CD14-positive monocyte (primary cell): Measurements from ENCODE around the gene DCAF17. TPM values are rescaled to one million over a fixed set of nuclear protein-coding genes. Genes with fewer than 3 reads are reported as not detected.

Experiments
- DNase-seq, 3 donors: peaks; one replicate each; pipeline ENCODE4 v3.0.0-alpha.2; 2011 to 2022
- H2AFZ ChIP-seq: 2 replicates; pipeline ENCODE4 v1.6.0; 2012; ENCODE audit warnings: mild to moderate bottlenecking, low read depth, low read length, inconsistent platforms; ENCODE audit not compliant: insufficient read depth, poor library complexity, severe bottlenecking
- H3K27ac ChIP-seq, 2 donors: 1 replicate in 1 of 2; 2 replicates in 1 of 2; pipeline ENCODE4 v1.5.1; 2012 to 2013; ENCODE audit warnings: low read length in 2 of 2, control low read depth in 1 of 2, inconsistent platforms in 1 of 2, low read depth in 1 of 2, mild to moderate bottlenecking in 1 of 2
- H3K27me3 ChIP-seq, 2 donors: one replicate each; pipeline versions ENCODE4 v1.6.0 to v1.6.1; 2011 to 2013; ENCODE audit warnings: low read length in 2 of 2; ENCODE audit not compliant: control insufficient read depth in 2 of 2, insufficient read depth in 2 of 2
- H3K36me3 ChIP-seq, 2 donors: replicated peaks in 1 of 2; 1 replicate in 1 of 2; 2 replicates in 1 of 2; pipeline versions ENCODE4 v1.5.1 to v1.6.1; 2012 to 2013; ENCODE audit warnings: low read length in 2 of 2, control low read depth in 1 of 2, inconsistent platforms in 1 of 2, mild to moderate bottlenecking in 1 of 2; ENCODE audit not compliant: insufficient read depth in 2 of 2, control insufficient read depth in 1 of 2
- H3K4me1 ChIP-seq, 2 donors: 1 replicate in 1 of 2; 2 replicates in 1 of 2; pipeline versions ENCODE4 v1.5.1 to v1.6.1; 2012 to 2013; ENCODE audit warnings: low read length in 2 of 2, control low read depth in 1 of 2, inconsistent platforms in 1 of 2, mild to moderate bottlenecking in 1 of 2, moderate library complexity in 1 of 2; ENCODE audit not compliant: insufficient read depth in 2 of 2, control insufficient read depth in 1 of 2
- H3K4me2 ChIP-seq: replicated peaks from 2 replicates; pipeline ENCODE3; 2012; ENCODE audit warnings: low read length, moderate library complexity, mild to moderate bottlenecking; ENCODE audit not compliant: poor library complexity, severe bottlenecking; ENCODE audit errors: extremely low read depth
- H3K4me3 ChIP-seq, 3 experiments: fragments of 200-600 bp in 1 of 3; sonication (generic) in 1 of 3; replicated peaks in 1 of 3; 1 replicate in 2 of 3; 2 replicates in 1 of 3; pipeline ENCODE4 v1.5.1; 2011 to 2013; ENCODE audit warnings: low read length in 3 of 3, mild to moderate bottlenecking in 3 of 3, control low read depth in 2 of 3, low read depth in 2 of 3, inconsistent platforms in 1 of 3, moderate library complexity in 1 of 3
- H3K79me2 ChIP-seq: 2 replicates; pipeline ENCODE4 v1.6.0; 2012; ENCODE audit warnings: mild to moderate bottlenecking, control low read depth, inconsistent platforms, low read length, moderate library complexity; ENCODE audit not compliant: insufficient read depth
- H3K9ac ChIP-seq: 2 replicates; pipeline ENCODE4 v1.6.0; 2017; ENCODE audit warnings: low read length, mild to moderate bottlenecking; ENCODE audit not compliant: insufficient read depth, poor library complexity, severe bottlenecking
- H3K9me3 ChIP-seq, 2 donors: replicated peaks in 1 of 2; 1 replicate in 1 of 2; 2 replicates in 1 of 2; pipeline versions ENCODE4 v1.5.1 to v1.6.1; 2012 to 2013; ENCODE audit warnings: low read length in 2 of 2, control low read depth in 1 of 2; ENCODE audit not compliant: control insufficient read depth in 1 of 2, insufficient read depth in 1 of 2
- H4K20me1 ChIP-seq: 2 replicates; pipeline ENCODE4 v1.6.0; 2012; ENCODE audit warnings: mild to moderate bottlenecking, low read length, control low read depth, moderate library complexity; ENCODE audit not compliant: insufficient read depth
- H3K27ac Mint-ChIP-seq, 7 donors: one replicate each; pipeline ENCODE4 v1.8.0; 2020; ENCODE audit warnings: mild to moderate bottlenecking in 7 of 7, mixed read lengths in 7 of 7, moderate library complexity in 6 of 7, inconsistent platforms in 2 of 7
- H3K27me3 Mint-ChIP-seq, 3 donors: one replicate each; pipeline ENCODE4 v1.8.0; 2021 to 2022; ENCODE audit warnings: low read depth in 3 of 3, mild to moderate bottlenecking in 3 of 3, mixed read lengths in 3 of 3, moderate library complexity in 3 of 3, inconsistent platforms in 1 of 3
- H3K36me3 Mint-ChIP-seq, 2 donors: one replicate each; pipeline ENCODE4 v1.8.0; 2020; ENCODE audit warnings: mixed read lengths in 2 of 2, inconsistent platforms in 1 of 2, mild to moderate bottlenecking in 1 of 2
- H3K4me1 Mint-ChIP-seq: one replicate; pipeline ENCODE4 v1.8.0; 2020; ENCODE audit warnings: mild to moderate bottlenecking, mixed read lengths
- H3K4me3 Mint-ChIP-seq, 2 donors: one replicate each; pipeline ENCODE4 v1.8.0; 2020; ENCODE audit warnings: mild to moderate bottlenecking in 2 of 2, mixed read lengths in 2 of 2, moderate library complexity in 1 of 2
- H3K9me3 Mint-ChIP-seq, 7 donors: one replicate each; pipeline ENCODE4 v1.8.0; 2020 to 2022; ENCODE audit warnings: mixed read lengths in 7 of 7, mild to moderate bottlenecking in 6 of 7, moderate library complexity in 6 of 7, inconsistent platforms in 2 of 7
- WGBS: methylation state at CpG from one replicate; pipeline ENCODE4 v1.1.5; 2013; ENCODE audit warnings: missing lambda C conversion rate; ENCODE audit not compliant: insufficient coverage; 5-methylcytosine and 5-hydroxymethylcytosine counted together
- intact Hi-C, 2 donors: fragments of 100-400 bp; cut with micrococcal nuclease; formaldehyde crosslinking; loops; one replicate each; pipeline versions ENCODE4 v1.15.0 to v1.15.1; 2023
- polyA plus RNA-seq, 3 donors: library from polyadenylated mRNA; depleted of rRNA in 1 of 3; unstranded in 2 of 3; stranded (reverse) in 1 of 3; fragments of 300-500 nt in 2 of 3; fragments of >200 nt in 1 of 3; fragmentation: Illumina TruSeq in 2 of 3; gene quantifications; 1 replicate in 2 of 3; 2 replicates in 1 of 3; pipeline ENCODE4 v1.2.3, GENCODE V29; 2012 to 2021
- TF ChIP-seq, protein P1 (sequence below): fragments of 200-600 bp; IDR thresholded peaks from one replicate; pipeline ENCODE4 v1.8.0; 2022; ENCODE audit warnings: antibody characterized with exemption, mild to moderate bottlenecking

DCAF17 gene
- polyA plus RNA-seq, 3 donors, result 4.1 to 7.2 (median 7.0) TPM

DNA sequence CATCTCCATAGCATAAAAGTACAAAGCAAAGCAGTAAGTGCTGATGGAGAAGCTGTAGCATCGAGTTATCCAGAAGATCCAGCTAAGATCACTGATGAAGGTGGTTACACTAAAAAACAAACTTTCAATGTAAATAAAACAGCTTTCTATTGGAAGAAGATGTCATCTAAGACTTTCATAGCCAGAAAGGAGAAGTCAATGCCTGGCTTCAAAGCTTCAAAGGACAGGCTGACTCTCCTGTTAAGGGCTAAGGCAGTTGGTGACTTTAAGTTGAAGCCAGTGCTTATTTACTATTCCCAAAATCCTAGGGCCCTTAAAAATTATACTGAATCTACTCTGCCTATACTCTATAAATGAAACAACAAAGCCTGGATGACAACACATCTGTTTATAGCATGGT lies 44.2 kb upstream of the DCAF17 start:
- H3K27me3 Mint-ChIP-seq, result no peaks in the 10 kb centered on the region
- H2AFZ ChIP-seq, result no peak overlapping the region
- H3K4me2 ChIP-seq, result no peak overlapping the region
- H3K36me3 ChIP-seq, result no peaks in the 10 kb centered on the region
- H3K9me3 Mint-ChIP-seq, result no peaks in the 10 kb centered on the region
- peaks cover 2 to 7% of the 10 kb centered on the region in 2 donors for H3K36me3 Mint-ChIP-seq
- H3K27ac Mint-ChIP-seq, result no peak overlapping the region
- intact Hi-C loops, result no loop called here
- no peaks in the 10 kb centered on the region for H3K9me3 ChIP-seq
- TF ChIP-seq, protein P1, sequence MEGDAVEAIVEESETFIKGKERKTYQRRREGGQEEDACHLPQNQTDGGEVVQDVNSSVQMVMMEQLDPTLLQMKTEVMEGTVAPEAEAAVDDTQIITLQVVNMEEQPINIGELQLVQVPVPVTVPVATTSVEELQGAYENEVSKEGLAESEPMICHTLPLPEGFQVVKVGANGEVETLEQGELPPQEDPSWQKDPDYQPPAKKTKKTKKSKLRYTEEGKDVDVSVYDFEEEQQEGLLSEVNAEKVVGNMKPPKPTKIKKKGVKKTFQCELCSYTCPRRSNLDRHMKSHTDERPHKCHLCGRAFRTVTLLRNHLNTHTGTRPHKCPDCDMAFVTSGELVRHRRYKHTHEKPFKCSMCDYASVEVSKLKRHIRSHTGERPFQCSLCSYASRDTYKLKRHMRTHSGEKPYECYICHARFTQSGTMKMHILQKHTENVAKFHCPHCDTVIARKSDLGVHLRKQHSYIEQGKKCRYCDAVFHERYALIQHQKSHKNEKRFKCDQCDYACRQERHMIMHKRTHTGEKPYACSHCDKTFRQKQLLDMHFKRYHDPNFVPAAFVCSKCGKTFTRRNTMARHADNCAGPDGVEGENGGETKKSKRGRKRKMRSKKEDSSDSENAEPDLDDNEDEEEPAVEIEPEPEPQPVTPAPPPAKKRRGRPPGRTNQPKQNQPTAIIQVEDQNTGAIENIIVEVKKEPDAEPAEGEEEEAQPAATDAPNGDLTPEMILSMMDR, result no peak
- no peaks in the 10 kb centered on the region for H3K79me2 ChIP-seq
- peaks cover 6% of the 10 kb centered on the region in 2 donors for H3K4me1 ChIP-seq
- WGBS, result no CpG with 5 or more reads among the region's 1 CpG
- H3K4me1 Mint-ChIP-seq, result peaks cover 28% of the 10 kb centered on the region
- no peaks in the 10 kb centered on the region for H4K20me1 ChIP-seq
- no peak overlapping the region for H3K4me3 Mint-ChIP-seq
- no peak for DNase-seq
- H3K9ac ChIP-seq, result no peak overlapping the region
- H3K27ac ChIP-seq, result no peak overlapping the region
- no peak overlapping the region for H3K4me3 ChIP-seq
- no peaks in the 10 kb centered on the region for H3K27me3 ChIP-seq

DNA sequence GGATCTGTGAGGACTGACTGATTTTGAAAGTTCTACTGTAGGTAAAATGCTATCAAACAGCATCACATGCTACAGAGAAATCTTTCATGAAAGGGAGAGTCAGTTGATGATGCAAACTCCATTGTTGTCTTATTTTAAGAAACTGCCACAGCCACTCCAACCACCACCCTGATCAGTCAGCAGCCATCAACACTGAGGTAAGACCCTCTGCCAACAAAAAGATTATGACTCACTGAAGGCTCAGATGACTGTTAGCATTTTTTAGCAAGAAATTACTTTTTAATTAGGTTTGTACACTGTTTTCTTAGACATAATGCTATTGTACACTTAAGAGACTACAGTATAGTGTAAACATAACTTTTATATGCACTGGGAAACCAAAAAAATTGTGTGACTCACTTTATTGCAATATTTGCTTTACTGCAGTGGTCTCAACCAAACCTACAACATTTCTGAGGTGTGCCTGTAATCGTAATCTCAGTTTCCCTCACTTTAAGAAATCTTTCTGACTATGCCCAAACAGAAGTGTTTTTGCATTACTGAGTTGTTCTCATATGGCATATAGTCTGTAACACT lies 43.0 kb upstream of the DCAF17 start:
- Histone ChIP-seq H3K4me3 (no peak overlapping the region), H3K27me3 (no peaks in the 10 kb centered on the region), H3K9ac (no peak overlapping the region), H3K36me3 (no peaks in the 10 kb centered on the region), H4K20me1 (no peaks in the 10 kb centered on the region), H3K27ac (no peak overlapping the region), H3K9me3 (no peaks in the 10 kb centered on the region), H3K4me2 (no peak overlapping the region), H3K79me2 (no peaks in the 10 kb centered on the region), H3K4me1 (peaks cover 6 to 8% of the 10 kb centered on the region in 2 donors), H2AFZ (no peak overlapping the region)
- Mint-ChIP-seq H3K4me3 (no peak overlapping the region), H3K36me3 (peaks cover 0 to 7% of the 10 kb centered on the region in 2 donors), H3K27me3 (no peaks in the 10 kb centered on the region), H3K27ac (no peak overlapping the region), H3K9me3 (no peaks in the 10 kb centered on the region), H3K4me1 (peaks cover 35% of the 10 kb centered on the region)
- DNase-seq, result no peak
- intact Hi-C loops, result no loop called here
- TF ChIP-seq, protein P1, result no peak
- no CpG with 5 or more reads among the region's 1 CpG for whole genome bisulfite sequencing
